H1 (cell line): ENCODE results near the gene NCF2. TPM values are rescaled to one million over a fixed set of nuclear protein-coding genes. Genes with fewer than 3 reads are reported as not detected.
A peak's percentile ranks its signal among the peaks of the same experiment; 100 is the strongest.

Experiments used
- CTCF ChIA-PET: fragments of 300-600 bp; sonication (Branson Sonifier 250); formaldehyde crosslinking; loops from one replicate; lab custom pipeline; 2021; ENCODE audit not compliant: partially characterized antibody; lab: Charles Lee
- POLR2A ChIA-PET: fragments of 300-600 bp; sonication (Branson Sonifier 250); formaldehyde crosslinking; loops from one replicate; lab custom pipeline; 2021; ENCODE audit warnings: inconsistent platforms; ENCODE audit not compliant: partially characterized antibody; lab: Charles Lee
- DNase-seq, 2 experiments: peaks; one replicate each; pipeline versions ENCODE4 v3.0.0 to v3.0.0-alpha.2; 2010 to 2022; ENCODE audit warnings: low spot score in 2 of 2, low read depth in 1 of 2, mixed read lengths in 1 of 2
- FAIRE-seq: peaks from 2 replicates; lab custom pipeline; 2011; peaks lifted over from hg19 to GRCh38; lab: Jason Lieb, UNC
- H2AFZ ChIP-seq: 2 replicates; pipeline ENCODE4 v1.8.1; 2012; ENCODE audit warnings: low read length, inconsistent platforms
- H2AK5ac ChIP-seq: 2 replicates; pipeline ENCODE4 v1.6.1; 2013; ENCODE audit warnings: low read depth, low read length
- H2BK120ac ChIP-seq: replicated peaks from 2 replicates; pipeline ENCODE3; 2013; ENCODE audit warnings: low read depth, low read length, inconsistent platforms
- H2BK12ac ChIP-seq: 2 replicates; pipeline ENCODE4 v1.6.1; 2013; ENCODE audit warnings: low read depth, low read length
- H2BK15ac ChIP-seq: 2 replicates; pipeline ENCODE4 v1.6.1; 2013; ENCODE audit warnings: low read length
- H2BK20ac ChIP-seq: 2 replicates; pipeline ENCODE4 v1.6.1; 2013; ENCODE audit warnings: low read length
- H2BK5ac ChIP-seq: 2 replicates; pipeline ENCODE4 v1.6.1; 2013; ENCODE audit warnings: low read depth, low read length
- H3K14ac ChIP-seq: 2 replicates; pipeline ENCODE4 v1.6.1; 2013; ENCODE audit warnings: inconsistent platforms; ENCODE audit not compliant: insufficient read length
- H3K18ac ChIP-seq: 2 replicates; pipeline ENCODE4 v1.6.1; 2013; ENCODE audit warnings: low read length; ENCODE audit errors: extremely low read depth
- H3K23ac ChIP-seq: 2 replicates; pipeline ENCODE4 v1.6.1; 2013; ENCODE audit warnings: inconsistent platforms; ENCODE audit not compliant: insufficient read length
- H3K23me2 ChIP-seq: 2 replicates; pipeline ENCODE4 v1.6.1; 2013; ENCODE audit warnings: low read depth, low read length
- H3K27ac ChIP-seq: 2 replicates; pipeline ENCODE4 v1.6.1; 2011; ENCODE audit warnings: low read depth, low read length, inconsistent platforms
- H3K27me3 ChIP-seq, 4 experiments: replicated peaks in 1 of 4; 1 replicate in 1 of 4; 2 replicates in 3 of 4; pipeline versions ENCODE4 v1.6.1 to v1.8.1; 2011 to 2013; ENCODE audit warnings: low read length in 3 of 4, mild to moderate bottlenecking in 3 of 4, inconsistent platforms in 2 of 4, mixed read lengths in 2 of 4, moderate library complexity in 1 of 4; ENCODE audit not compliant: control insufficient read depth in 3 of 4, insufficient read depth in 3 of 4; ENCODE audit errors: extremely low read depth in 1 of 4
- H3K36me3 ChIP-seq, 4 experiments: 2 replicates each; pipeline versions ENCODE4 v1.6.1 to v1.8.1; 2011 to 2013; ENCODE audit warnings: mild to moderate bottlenecking in 4 of 4, low read length in 3 of 4, moderate library complexity in 2 of 4, control low read depth in 1 of 4, inconsistent platforms in 1 of 4; ENCODE audit not compliant: insufficient read depth in 4 of 4, control insufficient read depth in 2 of 4
- H3K4ac ChIP-seq: replicated peaks from 2 replicates; pipeline ENCODE3; 2013; ENCODE audit warnings: low read length, low read depth, mixed read lengths, inconsistent platforms; ENCODE audit not compliant: insufficient read length
- H3K4me1 ChIP-seq, 4 experiments: replicated peaks in 1 of 4; 1 replicate in 1 of 4; 2 replicates in 3 of 4; pipeline versions ENCODE4 v1.6.1 to v1.8.1; 2011 to 2013; ENCODE audit warnings: low read length in 3 of 4, inconsistent platforms in 2 of 4, mixed read lengths in 1 of 4; ENCODE audit not compliant: insufficient read depth in 4 of 4, control insufficient read depth in 3 of 4
- H3K4me2 ChIP-seq, 2 experiments: 2 replicates each; pipeline versions ENCODE4 v1.6.1 to v1.8.1; 2011 to 2013; ENCODE audit warnings: low read depth in 2 of 2, low read length in 2 of 2, control low read depth in 1 of 2, inconsistent platforms in 1 of 2, mild to moderate bottlenecking in 1 of 2; ENCODE audit not compliant: insufficient read depth in 1 of 2
- H3K4me3 ChIP-seq, 4 experiments: fragments of 200-600, 300-600 bp in 1 of 4; sonication (generic), shearing (Covaris generic), sonication (Bioruptor Twin) in 1 of 4; 2 replicates each; pipeline versions ENCODE4 v1.5.1 to v1.8.1; 2011 to 2016; ENCODE audit warnings: low read length in 4 of 4, low read depth in 3 of 4, control low read depth in 2 of 4, inconsistent platforms in 2 of 4, mild to moderate bottlenecking in 2 of 4, mixed read lengths in 1 of 4, moderate library complexity in 1 of 4; ENCODE audit not compliant: insufficient read depth in 2 of 4; ENCODE audit errors: extremely low read depth in 1 of 4
- H3K56ac ChIP-seq: replicated peaks from 2 replicates; pipeline ENCODE3; 2013; ENCODE audit warnings: low read depth, mild to moderate bottlenecking, mixed read lengths, low read length, inconsistent platforms; ENCODE audit not compliant: insufficient read length
- H3K79me1 ChIP-seq: 2 replicates; pipeline ENCODE4 v1.6.1; 2013; ENCODE audit warnings: low read depth, low read length, control low read depth
- H3K79me2 ChIP-seq, 2 experiments: 2 replicates each; pipeline versions ENCODE4 v1.6.1 to v1.8.1; 2012 to 2013; ENCODE audit warnings: low read length in 2 of 2, mild to moderate bottlenecking in 2 of 2, inconsistent platforms in 1 of 2; ENCODE audit not compliant: insufficient read depth in 2 of 2, control insufficient read depth in 1 of 2
- H3K9ac ChIP-seq, 4 experiments: replicated peaks in 1 of 4; 1 replicate in 1 of 4; 2 replicates in 3 of 4; pipeline versions ENCODE4 v1.6.1 to v1.8.1; 2011 to 2013; ENCODE audit warnings: low read depth in 3 of 4, low read length in 3 of 4, control low read depth in 2 of 4, mild to moderate bottlenecking in 2 of 4, moderate library complexity in 2 of 4, inconsistent platforms in 1 of 4; ENCODE audit errors: extremely low read depth in 1 of 4
- H3K9me3 ChIP-seq, 2 experiments: 2 replicates each; pipeline versions ENCODE4 v1.6.1 to v1.8.1; 2012 to 2013; ENCODE audit warnings: mild to moderate bottlenecking in 2 of 2, moderate library complexity in 2 of 2, control low read depth in 1 of 2, inconsistent platforms in 1 of 2, low read depth in 1 of 2, low read length in 1 of 2, mixed read lengths in 1 of 2; ENCODE audit not compliant: insufficient read depth in 2 of 2
- H4K20me1 ChIP-seq, 2 experiments: replicated peaks in 1 of 2; 2 replicates each; pipeline versions ENCODE3 to v1.8.1; 2011 to 2013; ENCODE audit warnings: inconsistent platforms in 2 of 2, low read length in 2 of 2, mild to moderate bottlenecking in 1 of 2; ENCODE audit not compliant: insufficient read depth in 2 of 2, control insufficient read depth in 1 of 2
- H4K5ac ChIP-seq: 2 replicates; pipeline ENCODE4 v1.6.1; 2013; ENCODE audit warnings: low read length, low read depth, mixed read lengths, inconsistent platforms; ENCODE audit not compliant: insufficient read length
- H4K8ac ChIP-seq: 2 replicates; pipeline ENCODE4 v1.8.0; 2013; ENCODE audit warnings: mild to moderate bottlenecking, moderate library complexity, low read length, inconsistent platforms; ENCODE audit not compliant: insufficient read depth; ENCODE audit errors: extremely low read depth
- H4K91ac ChIP-seq: replicated peaks from 2 replicates; pipeline ENCODE3; 2013; ENCODE audit warnings: low read length, mixed read lengths, inconsistent platforms; ENCODE audit not compliant: insufficient read length
- CHD1 ChIP-seq: IDR thresholded peaks from 2 replicates; pipeline ENCODE4 v1.6.1; 2012; ENCODE audit warnings: low read depth, low read length, improper control_type of control experiment
- CHD2 ChIP-seq: IDR thresholded peaks from 2 replicates; pipeline ENCODE4 v1.6.1; 2012; ENCODE audit warnings: low read length, improper control_type of control experiment
- PHF8 ChIP-seq: fragments of 200-600 bp; sonication (generic); conservative IDR thresholded peaks from 2 replicates; pipeline ENCODE4 v1.7.1; 2012; ENCODE audit warnings: low read depth, mild to moderate bottlenecking, inconsistent platforms, low read length, moderate library complexity
- POLR2A ChIP-seq, 2 experiments: IDR thresholded peaks; 1 replicate in 1 of 2; 2 replicates in 1 of 2; pipeline ENCODE4 v1.6.1; 2011; ENCODE audit warnings: low read depth in 2 of 2, low read length in 2 of 2, mild to moderate bottlenecking in 2 of 2; ENCODE audit errors: control extremely low read depth in 1 of 2
- RAD21 ChIP-seq, 2 experiments: IDR thresholded peaks in 1 of 2; conservative IDR thresholded peaks in 1 of 2; 2 replicates each; pipeline ENCODE4 v1.6.1; 2011; ENCODE audit warnings: low read depth in 2 of 2, low read length in 2 of 2, improper control_type of control experiment in 1 of 2, inconsistent platforms in 1 of 2, mild to moderate bottlenecking in 1 of 2, moderate library complexity in 1 of 2
- RFX5 ChIP-seq: IDR thresholded peaks from 2 replicates; pipeline ENCODE4 v1.6.1; 2011; ENCODE audit warnings: low read depth, low read length, improper control_type of control experiment, borderline replicate concordance
- SIN3A ChIP-seq, 2 experiments: IDR thresholded peaks in 1 of 2; conservative IDR thresholded peaks in 1 of 2; 2 replicates each; pipeline ENCODE4 v1.6.1; 2011 to 2012; ENCODE audit warnings: low read length in 2 of 2, improper control_type of control experiment in 1 of 2, low read depth in 1 of 2, mild to moderate bottlenecking in 1 of 2
- SP2 ChIP-seq: IDR thresholded peaks from 2 replicates; pipeline ENCODE4 v1.6.1; 2012; ENCODE audit warnings: mild to moderate bottlenecking, low read length, inconsistent platforms
- SP4 ChIP-seq: IDR thresholded peaks from 2 replicates; pipeline ENCODE4 v1.6.1; 2012; ENCODE audit warnings: low read length, inconsistent platforms
- TAF1 ChIP-seq: IDR thresholded peaks from 2 replicates; pipeline ENCODE4 v1.6.1; 2011; ENCODE audit warnings: mild to moderate bottlenecking, low read depth, low read length
- TEAD4 ChIP-seq: IDR thresholded peaks from 2 replicates; pipeline ENCODE4 v1.6.1; 2012; ENCODE audit warnings: low read depth, low read length, inconsistent platforms, mixed read lengths
- WGBS, 2 experiments: shearing (Covaris generic) in 1 of 2; methylation state at CpG; one replicate each; pipeline versions ENCODE4 v1.1.6 to v1.1.7; 2013 to 2015; ENCODE audit warnings: low lambda C conversion rate in 2 of 2, mixed read lengths in 2 of 2, inconsistent platforms in 1 of 2, low coverage in 1 of 2, missing lambda C conversion rate in 1 of 2; ENCODE audit not compliant: insufficient replicate concordance in 2 of 2, insufficient coverage in 1 of 2, insufficient read length in 1 of 2; ENCODE audit errors: extremely low coverage in 1 of 2, missing lambda C conversion rate in 1 of 2; 5-methylcytosine and 5-hydroxymethylcytosine counted together
- polyA plus RNA-seq, 7 experiments: library from polyadenylated mRNA; depleted of rRNA in 3 of 7; stranded (reverse) in 5 of 7; unstranded in 2 of 7; fragments of >200 nt in 5 of 7; fragments of 200-250 nt in 2 of 7; gene quantifications; 1 replicate in 5 of 7; 2 replicates in 1 of 7; 4 replicates in 1 of 7; pipeline versions ENCODE4 v1.2.1 to v1.2.3, GENCODE V29; 2011 to 2013; ENCODE audit warnings: missing spikeins in 2 of 7, mixed read lengths in 2 of 7
- total RNA-seq: library from RNA; stranded (reverse); fragmentation: NEBNext Ultra II Directional; extraction: Animal tissue kit (Norgen Biotek cat#: 25700); gene quantifications from 2 replicates; pipeline ENCODE4 v1.2.1, GENCODE V29; 2021
- TF ChIP-seq, protein P1 (sequence below): IDR thresholded peaks from 2 replicates; pipeline ENCODE4 v1.6.1; 2011; ENCODE audit warnings: low read length, improper control_type of control experiment

NCF2 gene
- total and polyA plus RNA-seq, 2 of the 8 experiments (the other 6 are each of a cell fraction or from before 2014, with no cell fraction given): not detected

GRCh38 chr1:183634429-183635065 is 44.3 kb upstream of the NCF2 start:
- ChIA-PET CTCF (interaction anchor here (0.7 to 4.2 kb wide), 9 partner anchors 9 to 392 kb away, joined by 3 to 19 read pairs (median 4); partner anchors contain the start of gene NCF2), POLR2A (interaction anchor here (0.6 to 1.5 kb wide), 6 partner anchors 12 to 441 kb away, joined by 3 to 4 read pairs (median 3); no protein-coding TSS in a partner anchor)
- Histone ChIP-seq H3K79me1 (peaks cover 2% of the 10 kb centered on the region; the same call in 1 of the 2 replicates), H4K20me1 (peaks cover 0 to 3% of the 10 kb centered on the region in 2 experiments), H3K18ac (no peak overlapping the region), H3K23ac (no peak overlapping the region), H2BK120ac (no peak overlapping the region), H3K36me3 (peaks cover 0 to 12% (median 6%) of the 10 kb centered on the region in 4 experiments; a peak in 4 of 8 replicates), H3K4ac (no peak overlapping the region), H2AK5ac (no peak overlapping the region), H2BK20ac (no peak overlapping the region), H3K4me3 (peak overlapping the region; percentile 87 to 92 (median 90)), H2BK12ac (no peak overlapping the region), H3K27ac (no peak overlapping the region), H3K14ac (no peak overlapping the region), H3K4me1 (peaks cover 0 to 10% (median 2%) of the 10 kb centered on the region in 4 experiments; a peak in 3 of 7 replicates), H2AFZ (no peak overlapping the region), H3K4me2 (peak overlapping the region; percentile 92 to 98), H4K91ac (no peak overlapping the region), H3K27me3 (peaks cover 0 to 7% (median 0%) of the 10 kb centered on the region in 4 experiments; a peak in 3 of 7 replicates), H3K79me2 (peaks cover 0 to 34% of the 10 kb centered on the region in 2 experiments; a peak in 2 of 4 replicates), H3K9ac (peak overlapping the region in 1 of 4 experiments; percentile 39; a peak in 1 of 7 replicates), H2BK5ac (no peak overlapping the region), H3K56ac (no peak overlapping the region), H3K23me2 (peaks cover 6% of the 10 kb centered on the region), H4K8ac (no peak overlapping the region), H3K9me3 (no peaks in the 10 kb centered on the region), H2BK15ac (no peak overlapping the region), H4K5ac (no peak overlapping the region)
- DNase-seq (no peak), FAIRE-seq (no peak)
- WGBS, 2 experiments: 3% methylated on average over 10 of the region's 10 CpGs; no CpG with 5 or more reads in 1 of the 2 experiments
- no peak for TF ChIP-seq SIN3A (conservative IDR thresholded peaks at IDR 0.05 in 1 of 2, IDR thresholded peaks at IDR 0.05 in 1 of 2; ENCODE audit: low read depth in 1 of 2, low read length in 2 of 2)
- no peak for TF ChIP-seq TEAD4
- TF ChIP-seq RFX5: no peak
- no peak for TF ChIP-seq TAF1
- TF ChIP-seq SP4: no peak
- TF ChIP-seq PHF8: no peak
- TF ChIP-seq, protein P1, sequence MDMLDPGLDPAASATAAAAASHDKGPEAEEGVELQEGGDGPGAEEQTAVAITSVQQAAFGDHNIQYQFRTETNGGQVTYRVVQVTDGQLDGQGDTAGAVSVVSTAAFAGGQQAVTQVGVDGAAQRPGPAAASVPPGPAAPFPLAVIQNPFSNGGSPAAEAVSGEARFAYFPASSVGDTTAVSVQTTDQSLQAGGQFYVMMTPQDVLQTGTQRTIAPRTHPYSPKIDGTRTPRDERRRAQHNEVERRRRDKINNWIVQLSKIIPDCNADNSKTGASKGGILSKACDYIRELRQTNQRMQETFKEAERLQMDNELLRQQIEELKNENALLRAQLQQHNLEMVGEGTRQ: no peak
- no peak for TF ChIP-seq CHD2
- TF ChIP-seq CHD1: no peak
- TF ChIP-seq POLR2A (IDR thresholded peaks at IDR 0.05; ENCODE audit: control extremely low read depth in 1 of 2, low read depth in 2 of 2, low read length in 2 of 2): no peak
- TF ChIP-seq SP2: no peak
- TF ChIP-seq RAD21 (IDR thresholded peaks at IDR 0.05 in 1 of 2, conservative IDR thresholded peaks at IDR 0.05 in 1 of 2; ENCODE audit: low read depth in 2 of 2, low read length in 2 of 2): no peak
